Measurements from ENCODE around the gene DARS1. TPM values are rescaled to one million over a fixed set of nuclear protein-coding genes. Genes with fewer than 3 reads are reported as not detected.

DARS1 gene
- total and polyA plus RNA-seq, 2 of the 13 experiments (the other 11 are each of a cell fraction or from before 2014, with no cell fraction given): 149 to 230 TPM

DNA sequence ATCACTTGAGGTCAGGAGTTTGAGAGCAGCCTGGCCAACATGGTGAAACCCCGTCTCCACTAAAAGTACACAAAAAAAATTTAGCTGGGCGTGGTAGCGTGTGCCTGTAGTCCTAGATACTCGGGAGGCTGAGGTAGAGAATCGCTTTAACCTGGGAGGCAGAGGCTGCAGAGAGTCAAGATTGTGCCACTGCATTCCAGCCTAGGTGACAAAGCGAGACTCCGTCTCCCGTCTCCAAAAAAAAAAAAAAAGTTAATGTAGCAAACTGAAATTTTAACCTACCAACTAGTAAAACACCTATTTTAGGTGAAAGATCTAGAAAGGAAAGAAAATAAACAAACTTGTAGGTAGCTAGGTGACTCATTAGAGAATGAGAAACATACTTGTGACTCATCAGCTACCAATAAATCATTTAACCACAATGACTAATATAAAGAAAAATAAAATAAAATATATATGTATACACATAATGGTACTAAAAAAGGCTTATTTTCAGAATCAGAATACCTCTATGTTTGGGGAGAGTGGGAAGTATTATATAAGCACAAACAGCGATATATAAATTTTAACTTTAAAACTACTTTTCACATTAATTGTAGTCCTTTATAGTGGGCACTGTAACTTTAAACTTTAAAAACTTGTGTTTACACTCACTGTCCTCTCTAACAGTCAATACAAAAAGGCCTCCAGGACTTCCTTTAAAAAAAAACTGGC is 36.6 kb downstream of the DARS1 start (continued):
- TF ChIP-seq, protein P1, sequence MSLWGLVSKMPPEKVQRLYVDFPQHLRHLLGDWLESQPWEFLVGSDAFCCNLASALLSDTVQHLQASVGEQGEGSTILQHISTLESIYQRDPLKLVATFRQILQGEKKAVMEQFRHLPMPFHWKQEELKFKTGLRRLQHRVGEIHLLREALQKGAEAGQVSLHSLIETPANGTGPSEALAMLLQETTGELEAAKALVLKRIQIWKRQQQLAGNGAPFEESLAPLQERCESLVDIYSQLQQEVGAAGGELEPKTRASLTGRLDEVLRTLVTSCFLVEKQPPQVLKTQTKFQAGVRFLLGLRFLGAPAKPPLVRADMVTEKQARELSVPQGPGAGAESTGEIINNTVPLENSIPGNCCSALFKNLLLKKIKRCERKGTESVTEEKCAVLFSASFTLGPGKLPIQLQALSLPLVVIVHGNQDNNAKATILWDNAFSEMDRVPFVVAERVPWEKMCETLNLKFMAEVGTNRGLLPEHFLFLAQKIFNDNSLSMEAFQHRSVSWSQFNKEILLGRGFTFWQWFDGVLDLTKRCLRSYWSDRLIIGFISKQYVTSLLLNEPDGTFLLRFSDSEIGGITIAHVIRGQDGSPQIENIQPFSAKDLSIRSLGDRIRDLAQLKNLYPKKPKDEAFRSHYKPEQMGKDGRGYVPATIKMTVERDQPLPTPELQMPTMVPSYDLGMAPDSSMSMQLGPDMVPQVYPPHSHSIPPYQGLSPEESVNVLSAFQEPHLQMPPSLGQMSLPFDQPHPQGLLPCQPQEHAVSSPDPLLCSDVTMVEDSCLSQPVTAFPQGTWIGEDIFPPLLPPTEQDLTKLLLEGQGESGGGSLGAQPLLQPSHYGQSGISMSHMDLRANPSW (CRISPR knock-in tag; IDR thresholded peaks at IDR 0.05; ENCODE audit: borderline replicate concordance): no peak
- no peak for TF ChIP-seq ZNF724P (CRISPR knock-in tag; IDR thresholded peaks at IDR 0.05; ENCODE audit: borderline replicate concordance)
- TF ChIP-seq ISX (CRISPR knock-in tag; conservative IDR thresholded peaks at IDR 0.05): no peak
- TF ChIP-seq ZNF816 (CRISPR knock-in tag; IDR thresholded peaks at IDR 0.05; ENCODE audit: borderline replicate concordance): 0 out of 2 replicates have a peak, but pooled peaks have one; percentile 31
- no peak for TF ChIP-seq ZNF431 (CRISPR knock-in tag; IDR thresholded peaks at IDR 0.05; ENCODE audit: borderline replicate concordance, low read depth)
- TF ChIP-seq NFATC3 (CRISPR knock-in tag; IDR thresholded peaks at IDR 0.05): no peak
- TF ChIP-seq RBM22 (optimal IDR thresholded peaks at IDR 0.05; ENCODE audit: low read length): no peak
- TF ChIP-seq ZNF7 (CRISPR knock-in tag; IDR thresholded peaks at IDR 0.05): no peak
- no peak for TF ChIP-seq SETDB1 (CRISPR knock-in tag; IDR thresholded peaks at IDR 0.05; ENCODE audit: borderline replicate concordance)
- TF ChIP-seq ESRRA (CRISPR knock-in tag; IDR thresholded peaks at IDR 0.05; ENCODE audit: low read depth): no peak
- no peak for TF ChIP-seq ZNF343 (CRISPR knock-in tag; IDR thresholded peaks at IDR 0.05)
- TF ChIP-seq, protein P2, sequence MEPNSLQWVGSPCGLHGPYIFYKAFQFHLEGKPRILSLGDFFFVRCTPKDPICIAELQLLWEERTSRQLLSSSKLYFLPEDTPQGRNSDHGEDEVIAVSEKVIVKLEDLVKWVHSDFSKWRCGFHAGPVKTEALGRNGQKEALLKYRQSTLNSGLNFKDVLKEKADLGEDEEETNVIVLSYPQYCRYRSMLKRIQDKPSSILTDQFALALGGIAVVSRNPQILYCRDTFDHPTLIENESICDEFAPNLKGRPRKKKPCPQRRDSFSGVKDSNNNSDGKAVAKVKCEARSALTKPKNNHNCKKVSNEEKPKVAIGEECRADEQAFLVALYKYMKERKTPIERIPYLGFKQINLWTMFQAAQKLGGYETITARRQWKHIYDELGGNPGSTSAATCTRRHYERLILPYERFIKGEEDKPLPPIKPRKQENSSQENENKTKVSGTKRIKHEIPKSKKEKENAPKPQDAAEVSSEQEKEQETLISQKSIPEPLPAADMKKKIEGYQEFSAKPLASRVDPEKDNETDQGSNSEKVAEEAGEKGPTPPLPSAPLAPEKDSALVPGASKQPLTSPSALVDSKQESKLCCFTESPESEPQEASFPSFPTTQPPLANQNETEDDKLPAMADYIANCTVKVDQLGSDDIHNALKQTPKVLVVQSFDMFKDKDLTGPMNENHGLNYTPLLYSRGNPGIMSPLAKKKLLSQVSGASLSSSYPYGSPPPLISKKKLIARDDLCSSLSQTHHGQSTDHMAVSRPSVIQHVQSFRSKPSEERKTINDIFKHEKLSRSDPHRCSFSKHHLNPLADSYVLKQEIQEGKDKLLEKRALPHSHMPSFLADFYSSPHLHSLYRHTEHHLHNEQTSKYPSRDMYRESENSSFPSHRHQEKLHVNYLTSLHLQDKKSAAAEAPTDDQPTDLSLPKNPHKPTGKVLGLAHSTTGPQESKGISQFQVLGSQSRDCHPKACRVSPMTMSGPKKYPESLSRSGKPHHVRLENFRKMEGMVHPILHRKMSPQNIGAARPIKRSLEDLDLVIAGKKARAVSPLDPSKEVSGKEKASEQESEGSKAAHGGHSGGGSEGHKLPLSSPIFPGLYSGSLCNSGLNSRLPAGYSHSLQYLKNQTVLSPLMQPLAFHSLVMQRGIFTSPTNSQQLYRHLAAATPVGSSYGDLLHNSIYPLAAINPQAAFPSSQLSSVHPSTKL (CRISPR knock-in tag; IDR thresholded peaks at IDR 0.05): no peak
- no peak for TF ChIP-seq REPIN1 (CRISPR knock-in tag; IDR thresholded peaks at IDR 0.05; ENCODE audit: borderline replicate concordance, low read depth)
- no peak for TF ChIP-seq CREM (IDR thresholded peaks at IDR 0.05)
- TF ChIP-seq CREM (CRISPR knock-in tag; IDR thresholded peaks at IDR 0.05): no peak
- no peak for TF ChIP-seq U2AF2 (IDR thresholded peaks at IDR 0.05; ENCODE audit: low read depth, low read length)
